ENCODE measurements around the gene EXOSC7. TPM values are rescaled to one million over a fixed set of nuclear protein-coding genes. Genes with fewer than 3 reads are reported as not detected.

Gene EXOSC7
- total and polyA plus RNA-seq, 9 of the 15 experiments (the other 6 are each of a cell fraction or from before 2014, with no cell fraction given): 88.5 to 237 (median 112) TPM

- Histone ChIP-seq H3K79me2 (ENCODE audit: control insufficient read depth, insufficient read depth, low read length) (no peaks in the 10 kb centered on the region), H3K9me3 (replicated peaks; ENCODE audit: control insufficient read depth, insufficient read depth, low read depth, low read length) (no peaks in the 10 kb centered on the region), H3K27ac (ENCODE audit: extremely low read depth, low read depth, low read length) (no peak overlapping the region), H3K4me2 (ENCODE audit: insufficient read depth, low read length) (no peak overlapping the region), H3K9ac (ENCODE audit: insufficient read depth in 1 of 2, low read depth in 2 of 2, low read length in 2 of 2) (no peak overlapping the region), H4K20me1 (replicated peaks; ENCODE audit: control insufficient read depth, insufficient read depth, low read length) (no peaks in the 10 kb centered on the region), H3K27me3 (ENCODE audit: control insufficient read depth in 2 of 2, insufficient read depth in 2 of 2, low read length in 2 of 2) (no peaks in the 10 kb centered on the region), H2AFZ (ENCODE audit: low read depth, low read length) (no peak overlapping the region), H3K36me3 (ENCODE audit: control insufficient read depth, insufficient read depth, low read length) (peaks cover 55% of the 10 kb centered on the region; the same call in 2 of the 3 replicates), H3K4me1 (replicated peaks in 1 of 2; ENCODE audit: control insufficient read depth in 2 of 2, insufficient read depth in 2 of 2, low read length in 2 of 2) (peaks cover 3 to 7% of the 10 kb centered on the region in 2 experiments; a peak in 4 of 5 replicates), H3K4me3 (no peak overlapping the region), H3K9me1 (ENCODE audit: control insufficient read depth, insufficient read depth, low read length) (peaks cover 3% of the 10 kb centered on the region)
- CTCF ChIA-PET (ENCODE audit: low intra/inter-chr PET ratio): no interaction called here
- DNase-seq (ENCODE audit: extremely low read depth in 1 of 4, low spot score in 3 of 4) (no peak), FAIRE-seq (no peak), ATAC-seq (no peak)
- POLR2A ChIA-PET: interaction anchor here (0.8 kb wide), 1 partner anchor 36 kb away, joined by 3 read pairs; no protein-coding TSS in a partner anchor
- WGBS (ENCODE audit: insufficient coverage, low coverage, missing lambda C conversion rate): 35% methylated on average over 2 of the region's 2 CpGs
- BruUV-seq (replicated peaks): no TSS peak
- in situ Hi-C loops (cut with MboI) (no loop called here), intact Hi-C loops (cut with micrococcal nuclease) (no loop called here)
- TF ChIP-seq FOSL1 (tag; conservative IDR thresholded peaks at IDR 0.05): no peak
- TF ChIP-seq GABPA (tag; conservative IDR thresholded peaks at IDR 0.05; ENCODE audit: low read depth): no peak
- no peak for TF ChIP-seq ZBTB43 (CRISPR knock-in tag; IDR thresholded peaks at IDR 0.05)
- no peak for TF ChIP-seq ZFP30 (CRISPR knock-in tag; IDR thresholded peaks at IDR 0.05; ENCODE audit: borderline replicate concordance)
- no peak for TF ChIP-seq RBM39 (optimal IDR thresholded peaks at IDR 0.05; ENCODE audit: low read depth, low read length)
- TF ChIP-seq FOXO4 (CRISPR knock-in tag; IDR thresholded peaks at IDR 0.05): no peak
- TF ChIP-seq ZBTB11 (CRISPR knock-in tag; IDR thresholded peaks at IDR 0.05): no peak
Observed at GRCh38 chr3:44932271-44932670, 43.8 kb upstream of the EXOSC7 start.

All from K562 (cell line).